Upper lobe of left lung (tissue), 6 donors: Measurements from ENCODE around the gene NF2. TPM values are rescaled to one million over a fixed set of nuclear protein-coding genes. Genes with fewer than 3 reads are reported as not detected.

Source experiments
- ATAC-seq, 2 donors: fragments of 200-7000 bp; cut with Tn5 transposase; one replicate each; pipeline ENCODE4 v1.9.1; 2022; ENCODE audit warnings: mild to moderate bottlenecking in 2 of 2, moderate library complexity in 2 of 2; ENCODE audit not compliant: low FRiP score in 2 of 2
- DNase-seq, 2 donors: peaks; one replicate each; pipeline ENCODE4 v3.0.0-alpha.2; 2019 to 2020
- H3K27ac ChIP-seq, 4 donors: fragments of 200-600 bp; sonication (generic); one replicate each; pipeline ENCODE4 v1.5.1; 2016 to 2019
- H3K27me3 ChIP-seq, 4 donors: fragments of 200-600 bp; sonication (generic); one replicate each; pipeline ENCODE4 v1.5.1; 2017 to 2019
- H3K36me3 ChIP-seq, 4 donors: fragments of 200-600 bp; sonication (generic); one replicate each; pipeline ENCODE4 v1.5.1; 2016 to 2019
- H3K4me1 ChIP-seq, 4 donors: fragments of 200-600 bp; sonication (generic); one replicate each; pipeline ENCODE4 v1.5.1; 2018 to 2019
- H3K4me3 ChIP-seq, 4 donors: fragments of 200-600 bp; sonication (generic); one replicate each; pipeline ENCODE4 v1.5.1; 2017 to 2019; ENCODE audit warnings: mild to moderate bottlenecking in 2 of 4, moderate library complexity in 1 of 4
- H3K9me3 ChIP-seq, 4 donors: fragments of 200-600 bp; sonication (generic); one replicate each; pipeline ENCODE4 v1.5.1; 2018 to 2019
- CTCF ChIP-seq, 6 experiments: fragments of 450-650 bp in 4 of 6; fragments of 200-600 bp in 2 of 6; sonication (generic) in 2 of 6; IDR thresholded peaks; one replicate each; pipeline ENCODE4 v1.5.1; 2016 to 2019; ENCODE audit warnings: antibody characterized with exemption in 6 of 6
- EP300 ChIP-seq, 4 donors: sonication (generic); formaldehyde crosslinking; IDR thresholded peaks; one replicate each; pipeline ENCODE4 v1.5.1; 2017; ENCODE audit warnings: antibody characterized with exemption in 4 of 4, control low read depth in 2 of 4
- POLR2A ChIP-seq, 4 donors: fragments of 450-650 bp; IDR thresholded peaks; one replicate each; pipeline ENCODE4 v1.5.1; 2016 to 2017; ENCODE audit warnings: antibody characterized with exemption in 4 of 4, mild to moderate bottlenecking in 2 of 4
- POLR2AphosphoS5 ChIP-seq, 2 donors: sonication (generic); formaldehyde crosslinking; IDR thresholded peaks; one replicate each; pipeline ENCODE4 v1.5.1; 2017; ENCODE audit warnings: antibody characterized with exemption in 2 of 2
- WGBS, 2 donors: methylation state at CpG; one replicate each; pipeline ENCODE4 v1.1.5; 2017 to 2018; 5-methylcytosine and 5-hydroxymethylcytosine counted together
- total RNA-seq, 6 donors: library from RNA; depleted of rRNA in 4 of 6; stranded (reverse); fragments of >200 nt in 4 of 6; gene quantifications; one replicate each; pipeline versions ENCODE4 v1.1.0 to v1.2.1, GENCODE V29; 2016 to 2021
- donor health status: DM: no; HTN: no; CAD: no; lungs with moderate emphysema.
- donor health status: DM: no; HTN: yes; CAD: no; lungs with severe emphysema.

The NF2 gene
- total RNA-seq, 6 donors from 2014 or later = 31.2 to 43.8 (median 41.3) TPM

- H3K27ac ChIP-seq = no peak overlapping the region
Measured at GRCh38 chr22:29567338-29567737, 36.1 kb upstream of the NF2 start.

GRCh38 chr22:29569011-29569678 lies 34.3 kb upstream of the NF2 start:
- TF ChIP-seq EP300 (IDR thresholded peaks at IDR 0.05) = no peak
- TF ChIP-seq CTCF (IDR thresholded peaks at IDR 0.05) = no peak
- TF ChIP-seq POLR2A (IDR thresholded peaks at IDR 0.05) = no peak
- TF ChIP-seq POLR2AphosphoS5 (IDR thresholded peaks at IDR 0.05) = no peak
- WGBS, 2 donors = 86 to 91% methylated on average over 7 of the region's 7 CpGs

More at GRCh38 chr22:29567338-29567737, 36.1 kb upstream of the NF2 start:
- Histone ChIP-seq H3K9me3 (no peaks in the 10 kb centered on the region), H3K27me3 (no peaks in the 10 kb centered on the region), H3K4me3 (no peak overlapping the region), H3K4me1 (no peaks in the 10 kb centered on the region), H3K36me3 (peaks cover 0 to 55% (median 13%) of the 10 kb centered on the region in 4 donors)
- DNase-seq = no peak
- no peak for ATAC-seq
- no peak for TF ChIP-seq POLR2AphosphoS5 (IDR thresholded peaks at IDR 0.05)
- no peak for TF ChIP-seq POLR2A (IDR thresholded peaks at IDR 0.05)
- no peak for TF ChIP-seq EP300 (IDR thresholded peaks at IDR 0.05)
- no peak for TF ChIP-seq CTCF (IDR thresholded peaks at IDR 0.05)
- WGBS, 2 donors = 71 to 83% methylated on average over 7 of the region's 7 CpGs

GRCh38 chr22:29570456-29570855 lies 33.0 kb upstream of the NF2 start:
- Histone ChIP-seq H3K27me3 (no peaks in the 10 kb centered on the region), H3K27ac (no peak overlapping the region), H3K9me3 (no peaks in the 10 kb centered on the region), H3K4me3 (no peak overlapping the region), H3K4me1 (no peaks in the 10 kb centered on the region), H3K36me3 (peaks cover 0 to 40% (median 13%) of the 10 kb centered on the region in 4 donors)
- TF ChIP-seq POLR2AphosphoS5 (IDR thresholded peaks at IDR 0.05) = no peak
- no peak for TF ChIP-seq CTCF (IDR thresholded peaks at IDR 0.05)
- TF ChIP-seq POLR2A (IDR thresholded peaks at IDR 0.05) = no peak
- no peak for TF ChIP-seq EP300 (IDR thresholded peaks at IDR 0.05)
- ATAC-seq = no peak
- no peak for DNase-seq
- WGBS, 2 donors = 85 to 90% methylated on average over 7 of the region's 7 CpGs

More at GRCh38 chr22:29569011-29569678, 34.3 kb upstream of the NF2 start:
- Histone ChIP-seq H3K36me3 (peaks cover 0 to 51% (median 13%) of the 10 kb centered on the region in 4 donors), H3K27me3 (no peaks in the 10 kb centered on the region), H3K4me3 (no peak overlapping the region), H3K4me1 (no peaks in the 10 kb centered on the region), H3K27ac (no peak overlapping the region), H3K9me3 (no peaks in the 10 kb centered on the region)
- ATAC-seq (no peak), DNase-seq (no peak)

- DNase-seq (no peak), ATAC-seq (no peak)
- Histone ChIP-seq H3K4me3 (no peak overlapping the region), H3K9me3 (no peaks in the 10 kb centered on the region), H3K4me1 (no peaks in the 10 kb centered on the region), H3K27me3 (no peaks in the 10 kb centered on the region), H3K27ac (no peak overlapping the region), H3K36me3 (peaks cover 0 to 35% (median 13%) of the 10 kb centered on the region in 4 donors)
- TF ChIP-seq POLR2A (IDR thresholded peaks at IDR 0.05) = no peak
- TF ChIP-seq POLR2AphosphoS5 (IDR thresholded peaks at IDR 0.05) = no peak
- no peak for TF ChIP-seq EP300 (IDR thresholded peaks at IDR 0.05)
- no peak for TF ChIP-seq CTCF (IDR thresholded peaks at IDR 0.05)
- 95 to 97% methylated on average over 2 of the region's 2 CpGs for WGBS, 2 donors
Measured at GRCh38 chr22:29570912-29571549, 32.4 kb upstream of the NF2 start.
